ENCODE results near the gene LRRC59.

DNA sequence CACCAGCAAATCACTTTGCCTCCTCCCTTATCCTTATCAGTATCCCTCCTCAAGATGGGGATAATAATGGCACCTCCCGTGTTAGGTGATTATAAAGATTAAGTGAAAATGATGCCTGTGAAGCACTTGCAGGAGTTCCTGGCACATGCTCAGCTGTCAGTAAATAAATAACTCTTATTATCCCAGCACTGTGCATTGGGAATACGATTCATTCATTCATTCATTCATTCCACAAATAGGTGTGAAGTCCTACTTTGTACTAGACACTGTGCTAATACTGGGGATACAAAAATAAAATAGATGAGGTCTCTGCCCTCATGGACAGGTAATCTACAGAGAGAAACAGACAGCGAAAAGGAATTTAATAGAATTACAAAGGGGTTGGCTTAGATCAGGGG is 49.4 kb downstream of the LRRC59 start:
- TF ChIP-seq, protein P1, sequence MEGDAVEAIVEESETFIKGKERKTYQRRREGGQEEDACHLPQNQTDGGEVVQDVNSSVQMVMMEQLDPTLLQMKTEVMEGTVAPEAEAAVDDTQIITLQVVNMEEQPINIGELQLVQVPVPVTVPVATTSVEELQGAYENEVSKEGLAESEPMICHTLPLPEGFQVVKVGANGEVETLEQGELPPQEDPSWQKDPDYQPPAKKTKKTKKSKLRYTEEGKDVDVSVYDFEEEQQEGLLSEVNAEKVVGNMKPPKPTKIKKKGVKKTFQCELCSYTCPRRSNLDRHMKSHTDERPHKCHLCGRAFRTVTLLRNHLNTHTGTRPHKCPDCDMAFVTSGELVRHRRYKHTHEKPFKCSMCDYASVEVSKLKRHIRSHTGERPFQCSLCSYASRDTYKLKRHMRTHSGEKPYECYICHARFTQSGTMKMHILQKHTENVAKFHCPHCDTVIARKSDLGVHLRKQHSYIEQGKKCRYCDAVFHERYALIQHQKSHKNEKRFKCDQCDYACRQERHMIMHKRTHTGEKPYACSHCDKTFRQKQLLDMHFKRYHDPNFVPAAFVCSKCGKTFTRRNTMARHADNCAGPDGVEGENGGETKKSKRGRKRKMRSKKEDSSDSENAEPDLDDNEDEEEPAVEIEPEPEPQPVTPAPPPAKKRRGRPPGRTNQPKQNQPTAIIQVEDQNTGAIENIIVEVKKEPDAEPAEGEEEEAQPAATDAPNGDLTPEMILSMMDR (optimal IDR thresholded peaks at IDR 0.05 in 1 of 3, IDR thresholded peaks at IDR 0.05 in 1 of 3, conservative IDR thresholded peaks at IDR 0.05 in 1 of 3; ENCODE audit: extremely low read depth in 1 of 3, insufficient read depth in 2 of 3, low read length in 3 of 3): no peak
- TF ChIP-seq EZH2 (IDR thresholded peaks at IDR 0.05; ENCODE audit: low read length): no peak
